Activated CD4-positive, alpha-beta T cell treated with anti-CD3 and anti-CD28 coated beads, Interleukin-2, amount 50 U/mL, for 1 hour (primary cell): ENCODE results near the gene PRR5L.

ENCODE experiments used
- DNase-seq: peaks from one replicate; pipeline ENCODE4 v3.0.0-alpha.2; 2020

PRR5L gene, protein sequence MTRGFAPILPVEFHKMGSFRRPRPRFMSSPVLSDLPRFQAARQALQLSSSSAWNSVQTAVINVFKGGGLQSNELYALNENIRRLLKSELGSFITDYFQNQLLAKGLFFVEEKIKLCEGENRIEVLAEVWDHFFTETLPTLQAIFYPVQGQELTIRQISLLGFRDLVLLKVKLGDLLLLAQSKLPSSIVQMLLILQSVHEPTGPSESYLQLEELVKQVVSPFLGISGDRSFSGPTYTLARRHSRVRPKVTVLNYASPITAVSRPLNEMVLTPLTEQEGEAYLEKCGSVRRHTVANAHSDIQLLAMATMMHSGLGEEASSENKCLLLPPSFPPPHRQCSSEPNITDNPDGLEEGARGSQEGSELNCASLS

DNA sequence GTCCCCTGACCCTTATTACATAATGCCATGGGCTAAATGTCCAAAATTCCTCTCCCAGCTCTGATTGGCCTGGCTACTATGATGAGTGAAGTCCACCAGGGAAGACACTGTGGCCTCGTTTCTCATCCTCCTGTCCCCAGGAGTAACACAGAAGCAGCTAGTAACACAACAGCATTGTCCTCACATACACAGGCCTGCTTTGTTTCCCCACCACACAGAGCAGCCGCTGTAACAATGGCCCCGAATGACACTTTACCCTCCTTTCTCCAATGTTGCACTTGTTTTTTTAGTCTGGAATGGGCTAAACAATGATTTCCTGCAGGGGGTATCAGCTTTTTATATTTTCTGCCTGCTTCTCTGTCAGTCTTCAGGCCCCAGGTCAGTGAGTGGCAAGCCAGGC is at the start of gene PRR5L:
TSS of gene PRR5L (plus strand) at position 363 of the 400 bp plus-strand sequence. CDS start 104,834 bp downstream, outside the sequence.
- DNase-seq, result no peak

DNA sequence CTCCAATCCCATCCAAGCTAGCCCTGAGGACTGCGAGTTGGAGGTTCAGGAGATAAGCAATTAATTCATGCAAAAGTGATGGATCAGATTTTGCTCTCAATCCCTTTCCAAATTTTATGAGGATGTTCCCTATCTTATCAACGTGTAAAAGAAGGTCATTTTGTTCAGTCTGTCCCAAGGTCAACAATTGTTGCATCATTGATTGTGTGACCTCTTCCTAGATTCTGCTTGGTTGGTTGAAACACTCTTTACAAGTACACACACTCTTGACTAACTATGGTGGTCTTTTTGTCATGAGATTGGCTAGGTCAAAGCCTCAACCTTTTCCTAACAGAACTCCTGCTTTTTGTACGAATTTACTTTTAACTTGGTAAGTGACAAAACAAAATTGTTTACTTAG is 48.6 kb upstream of the PRR5L start:
- no peak for DNase-seq

DNA sequence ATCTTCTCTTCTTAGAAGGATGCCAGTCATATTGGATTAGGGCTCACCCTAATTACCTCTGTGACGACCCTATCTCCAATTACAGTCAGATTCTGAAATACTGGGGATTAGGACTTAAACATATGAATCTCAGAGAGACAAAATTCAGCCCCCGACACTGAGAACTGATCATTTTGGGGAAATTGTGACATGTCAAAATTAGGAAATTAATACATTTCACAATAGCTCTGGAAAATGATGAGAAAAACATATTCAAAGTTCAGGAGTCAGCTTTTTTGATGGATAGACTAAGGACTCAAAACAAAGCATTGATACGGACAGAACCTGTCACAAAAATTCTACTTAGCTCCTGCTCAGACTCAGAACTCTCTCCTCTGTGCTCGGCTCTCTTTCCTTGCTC is 47.7 kb upstream of the PRR5L start:
- no peak for DNase-seq

DNA sequence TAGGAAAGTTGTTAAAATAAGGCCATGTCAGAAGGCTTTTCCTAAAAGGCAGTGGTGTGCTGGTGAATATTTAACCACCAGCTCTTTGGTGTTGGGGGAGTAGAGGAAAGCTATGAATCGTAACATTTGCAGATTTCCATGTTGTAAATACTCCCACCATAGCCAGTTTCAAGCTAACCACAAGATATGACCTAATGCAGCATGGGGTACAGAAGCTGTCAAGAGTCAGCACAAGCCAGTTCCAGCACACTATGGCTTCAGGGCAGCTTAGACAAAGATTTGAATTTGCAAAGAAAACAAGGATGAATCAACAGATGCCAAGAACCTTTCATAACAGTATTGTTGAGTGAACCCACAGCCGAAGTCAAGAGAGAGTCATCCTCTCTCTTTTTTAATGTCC is 46.8 kb upstream of the PRR5L start:
- DNase-seq, result no peak

DNA sequence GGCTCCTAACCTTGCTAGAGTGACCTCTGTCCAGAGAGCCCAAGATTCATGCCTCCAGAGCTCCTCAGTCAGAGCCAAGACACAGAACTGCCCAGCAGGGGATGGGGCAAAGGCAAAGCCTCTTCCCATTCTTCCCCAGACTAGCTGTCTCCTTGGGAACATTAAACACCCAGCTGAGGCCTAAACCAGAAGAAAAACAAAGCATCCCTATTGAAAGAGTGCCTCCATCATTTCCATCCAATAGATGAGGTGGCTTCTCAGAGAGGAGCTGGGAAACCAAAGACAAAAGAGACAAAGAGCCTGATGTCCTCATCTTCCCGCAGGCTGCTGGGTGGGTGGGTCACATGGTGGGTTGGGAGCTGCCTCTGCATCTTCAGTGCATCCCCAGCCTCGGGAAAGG is 44.3 kb upstream of the PRR5L start:
- no peak for DNase-seq

DNA sequence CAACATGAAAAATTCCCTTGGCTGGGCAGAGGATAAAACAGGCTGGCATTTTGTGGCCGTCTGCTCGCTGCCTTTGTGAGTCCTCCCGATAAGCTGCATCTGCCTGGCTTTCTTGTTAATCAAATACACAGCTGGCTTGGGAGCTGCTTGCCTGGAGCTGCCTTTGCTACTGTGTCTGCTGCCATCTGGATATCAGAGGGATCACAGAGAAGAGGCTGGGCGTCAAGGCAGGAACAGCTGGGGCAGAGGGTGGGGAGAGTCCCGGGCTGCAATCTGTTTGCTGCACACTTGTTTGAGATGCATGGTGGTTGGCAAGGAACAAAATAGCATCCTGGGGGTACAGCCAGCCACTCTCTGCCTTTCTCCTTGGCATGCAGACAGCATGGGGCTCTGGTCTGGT is 42.9 kb upstream of the PRR5L start:
- DNase-seq, result no peak

DNA sequence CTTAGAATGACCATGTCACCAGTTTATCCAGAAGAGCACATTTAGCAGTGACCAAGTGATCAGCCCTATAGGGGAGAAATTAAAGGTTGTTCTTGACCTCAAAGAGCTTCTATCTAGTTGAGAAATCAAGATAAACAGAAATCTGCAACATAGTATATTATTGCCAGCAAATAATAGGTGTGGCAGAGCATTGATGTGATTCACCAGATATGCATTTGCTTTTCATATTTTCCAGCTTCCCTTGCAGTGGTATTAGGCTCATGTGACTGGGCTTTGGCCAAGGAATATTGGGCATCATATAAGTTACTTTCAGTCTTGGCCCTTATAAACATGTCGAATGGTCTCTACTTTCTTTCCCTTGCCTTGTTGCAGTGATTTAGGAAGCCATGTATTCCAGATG is 41.4 kb upstream of the PRR5L start:
- no peak for DNase-seq

DNA sequence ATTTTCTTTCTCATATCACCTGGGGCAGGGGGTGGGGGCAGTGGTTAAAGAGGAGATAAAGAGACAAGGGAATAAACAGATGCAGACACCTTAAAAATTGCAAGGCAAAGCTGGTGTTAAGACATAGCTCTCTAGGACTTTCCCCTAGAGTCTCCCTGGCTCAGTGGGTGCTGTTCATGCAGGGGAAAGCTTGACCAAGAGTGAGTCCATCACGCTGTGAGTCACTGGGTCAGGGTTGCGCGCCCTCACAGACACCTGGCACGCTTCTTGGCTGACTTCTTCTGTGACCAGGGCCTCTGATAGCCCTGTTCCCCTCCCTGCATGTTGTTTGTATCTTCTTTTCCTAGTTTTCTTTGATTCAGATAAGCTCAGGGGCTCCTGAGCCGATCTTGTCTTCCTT is 38.7 kb upstream of the PRR5L start:
- no peak for DNase-seq

DNA sequence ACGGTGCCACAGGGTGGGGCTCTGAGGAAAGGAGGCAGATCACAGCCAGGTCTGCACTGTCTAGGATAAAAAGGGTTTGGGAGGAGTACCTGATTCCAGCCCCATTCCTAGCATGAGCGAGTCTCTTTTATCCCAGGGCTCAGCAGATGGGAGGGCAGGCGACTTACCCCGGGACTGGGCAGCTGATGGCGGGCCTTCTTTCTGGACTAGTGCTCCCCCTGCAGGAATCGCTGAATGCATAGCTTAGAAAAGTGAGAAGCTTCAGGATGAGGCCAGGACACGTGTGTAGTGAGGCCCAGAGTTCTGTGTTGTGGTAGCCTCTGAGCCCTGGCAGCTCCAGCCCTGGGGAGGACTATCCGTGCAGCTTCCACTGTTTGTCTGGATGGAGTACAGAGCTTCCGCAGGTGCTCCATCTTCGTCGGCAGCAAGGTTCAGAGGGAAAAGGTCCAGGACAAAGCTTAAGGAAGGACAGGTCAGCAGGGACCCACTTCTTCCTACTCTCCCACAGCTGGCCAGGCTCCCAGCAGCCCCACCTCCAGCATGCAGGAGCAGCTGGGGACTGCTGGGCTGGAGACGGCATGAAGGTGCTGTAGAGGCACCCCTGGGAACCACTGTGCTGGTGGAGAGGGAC is 37.2 kb upstream of the PRR5L start:
- DNase-seq, result peak; percentile 2

DNA sequence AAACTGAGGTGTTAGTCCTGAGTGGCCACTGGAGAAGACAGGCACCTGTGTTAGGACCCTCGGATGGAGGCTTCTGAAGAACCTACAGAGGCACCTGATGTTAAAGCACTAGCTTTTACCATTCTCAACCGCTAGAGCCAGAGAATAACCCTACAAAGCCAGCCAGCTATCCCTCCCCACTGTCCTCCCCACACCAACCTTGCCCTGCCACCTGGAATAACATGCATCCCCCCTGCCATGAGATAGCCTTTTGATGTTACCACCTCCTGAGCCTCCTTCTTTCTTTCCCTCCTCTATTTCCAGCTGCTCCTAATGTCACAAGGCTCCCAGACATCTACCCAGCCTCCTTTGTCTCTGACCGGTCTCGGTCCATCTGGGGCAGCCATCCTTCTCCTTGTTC is 35.0 kb upstream of the PRR5L start:
- DNase-seq, result no peak

DNA sequence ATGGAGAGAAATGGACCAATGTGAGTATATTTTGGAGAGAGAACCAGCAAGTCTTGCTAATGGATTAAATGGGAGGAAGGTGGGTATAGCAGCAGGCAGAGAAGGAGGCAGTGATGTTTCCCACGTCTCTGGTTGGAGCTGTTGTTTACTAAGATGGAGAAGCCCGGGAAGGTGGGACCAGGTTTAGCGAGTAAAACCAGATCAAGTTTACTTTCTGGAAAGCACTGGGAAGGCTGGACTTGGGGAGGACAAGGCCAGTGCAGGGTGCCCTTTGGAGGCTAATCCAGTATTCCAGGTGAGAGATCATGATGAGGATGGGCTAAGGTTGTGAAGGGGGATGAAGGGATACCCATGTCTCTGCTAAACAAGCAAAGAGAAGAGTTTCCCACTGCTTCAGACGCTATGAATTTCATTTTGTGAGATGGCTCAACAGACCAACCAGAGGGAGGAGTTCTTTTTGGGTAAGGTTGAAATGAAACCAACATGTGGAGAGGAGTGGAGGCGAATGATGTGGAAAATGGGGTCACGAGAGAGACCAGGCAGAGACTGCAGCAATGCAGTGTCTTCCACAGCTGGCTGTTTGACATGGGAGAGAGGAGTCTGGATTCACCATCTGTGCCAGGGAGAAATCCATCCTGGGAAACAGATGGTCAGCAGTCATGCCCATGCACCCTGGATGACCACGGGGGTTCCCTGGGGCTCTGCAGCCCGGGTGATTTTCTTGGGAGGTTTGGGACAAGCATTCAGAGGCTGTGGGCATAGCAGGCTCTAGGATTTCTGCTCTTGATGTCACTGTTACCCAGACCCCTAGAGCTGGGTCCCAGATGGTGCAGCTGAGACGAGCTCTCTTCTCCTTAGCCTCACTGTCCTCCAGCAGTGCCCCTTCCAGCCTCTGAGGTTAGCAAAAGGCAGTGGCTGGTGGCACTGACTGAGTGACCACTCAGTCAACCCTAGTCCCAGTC is 31.8 kb upstream of the PRR5L start:
- DNase-seq, result no peak

DNA sequence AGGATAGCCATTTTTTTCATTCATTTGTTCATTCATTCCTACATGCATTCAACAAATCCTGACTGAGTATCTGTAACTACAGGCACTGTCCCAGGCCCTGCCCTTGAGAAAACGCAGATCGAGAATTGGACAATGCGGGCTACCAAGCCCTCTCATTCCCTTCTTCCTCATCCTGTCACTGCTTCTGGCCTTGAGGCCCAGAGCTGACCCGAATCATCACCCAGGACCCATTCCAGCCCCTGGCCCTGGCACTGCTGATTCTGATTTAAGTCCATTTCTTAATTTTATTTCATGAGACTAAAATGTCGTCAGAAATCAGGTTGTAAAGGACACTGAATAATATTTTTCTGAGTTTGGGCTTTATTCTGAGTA is 31.1 kb upstream of the PRR5L start:
- DNase-seq, result no peak

DNA sequence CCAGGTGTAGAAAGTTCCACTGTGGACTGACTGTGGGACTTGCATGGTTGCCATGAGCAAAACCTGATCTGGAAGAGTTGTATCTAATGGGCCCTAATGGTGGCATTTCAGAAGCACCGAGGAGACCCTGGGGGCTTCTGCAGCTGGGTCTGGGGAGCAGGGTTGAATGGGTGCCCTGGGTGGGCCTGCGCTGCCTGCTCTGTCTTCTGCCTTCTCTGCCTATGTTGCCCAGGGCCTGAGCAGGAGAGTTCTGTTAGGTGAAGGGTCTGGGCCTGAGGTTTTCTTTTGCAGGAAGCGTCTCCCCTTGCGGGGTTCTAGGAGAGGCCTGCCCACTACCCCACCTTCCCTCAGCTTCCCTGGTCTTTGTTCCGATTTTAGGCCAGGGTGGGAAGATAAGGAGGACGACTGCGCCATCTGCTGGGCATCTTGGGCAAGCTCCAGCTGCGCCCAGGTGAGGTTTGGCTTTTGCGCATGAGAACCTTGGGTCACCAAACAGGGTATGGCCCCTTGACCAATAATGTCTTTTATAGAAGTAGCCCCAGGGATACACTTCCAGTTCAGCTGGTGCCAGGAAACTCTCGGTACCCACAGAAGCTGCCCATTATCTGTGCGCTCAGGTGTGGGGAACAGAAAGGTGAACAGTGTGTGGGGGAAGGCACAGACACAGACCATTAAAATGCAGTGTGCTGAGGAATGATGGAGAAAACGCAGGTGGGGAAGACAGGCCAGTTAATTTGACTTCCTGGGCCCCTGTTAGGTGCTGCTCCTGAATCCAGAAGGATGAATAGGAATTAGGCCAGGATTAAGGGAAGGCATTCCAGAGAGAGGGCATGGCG is 30.1 kb upstream of the PRR5L start:
- DNase-seq, result peak; percentile 54

DNA sequence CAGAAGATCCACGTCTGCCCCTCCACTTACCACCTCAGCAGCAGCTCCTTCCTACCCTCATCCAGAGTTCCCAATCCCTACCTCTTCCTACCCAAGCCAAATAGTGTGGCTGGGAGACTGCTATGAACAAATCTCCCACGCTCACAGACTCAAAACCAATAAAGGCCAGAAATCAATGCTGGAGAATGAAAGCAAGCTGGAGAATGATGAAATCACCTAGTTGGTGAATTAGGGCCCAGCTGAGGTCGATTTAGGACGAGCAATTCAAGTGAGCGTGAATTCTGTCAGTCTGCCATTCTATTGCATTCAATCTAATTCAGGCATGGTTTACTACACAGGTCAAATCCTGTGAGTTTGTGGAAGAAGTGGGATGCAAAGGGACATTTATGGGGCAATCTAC is 29.3 kb upstream of the PRR5L start:
- DNase-seq, result no peak

DNA sequence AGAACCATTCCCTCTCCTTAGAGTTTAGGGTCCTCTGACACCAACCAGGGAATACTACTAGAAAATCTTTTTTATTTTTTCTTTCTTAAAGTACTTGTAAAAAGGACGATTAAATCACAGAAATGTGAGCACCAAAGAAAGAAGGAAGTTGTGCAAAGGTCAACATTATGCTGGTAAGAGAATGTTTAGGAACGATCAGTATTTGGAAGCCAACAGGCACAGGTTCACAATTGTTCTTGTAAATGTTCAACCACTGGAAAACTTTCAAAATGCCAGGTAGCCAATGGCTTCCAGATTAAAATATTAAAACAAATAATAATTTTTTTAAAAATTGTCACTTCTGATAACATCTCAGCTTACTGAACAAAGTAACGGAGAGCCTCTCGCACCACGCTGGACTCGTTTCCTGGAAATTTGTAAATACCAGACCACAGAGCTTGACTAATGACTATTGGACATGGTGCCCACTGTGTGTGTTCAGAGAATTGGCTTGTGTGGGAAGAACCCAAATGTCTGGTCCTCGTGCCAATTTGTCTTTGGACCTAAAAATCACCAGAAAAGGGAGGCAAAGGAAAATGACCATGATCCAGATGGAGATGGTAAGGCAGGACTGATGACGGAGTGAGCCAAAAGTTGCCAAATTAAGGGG is 27.6 kb upstream of the PRR5L start:
- DNase-seq, result no peak

DNA sequence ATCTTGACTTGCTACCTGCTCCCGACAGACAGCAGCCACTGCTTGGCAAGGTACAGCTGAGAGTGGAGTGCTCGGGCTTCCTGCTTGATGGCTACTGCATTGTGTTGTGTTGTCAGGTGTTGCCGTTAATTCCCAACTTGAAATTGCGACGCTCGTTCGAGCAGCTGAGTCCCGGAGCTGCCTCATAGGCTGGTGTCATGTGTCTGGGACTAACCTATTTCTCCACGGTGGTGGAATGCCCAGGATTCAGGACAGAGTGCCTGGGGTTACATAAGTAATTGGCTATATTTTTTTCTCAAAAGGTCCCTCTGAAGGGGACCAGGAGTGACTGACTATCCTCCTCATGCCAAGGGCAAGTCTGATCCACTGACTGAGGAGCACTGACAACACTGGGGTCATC is 25.4 kb upstream of the PRR5L start:
- no peak for DNase-seq

DNA sequence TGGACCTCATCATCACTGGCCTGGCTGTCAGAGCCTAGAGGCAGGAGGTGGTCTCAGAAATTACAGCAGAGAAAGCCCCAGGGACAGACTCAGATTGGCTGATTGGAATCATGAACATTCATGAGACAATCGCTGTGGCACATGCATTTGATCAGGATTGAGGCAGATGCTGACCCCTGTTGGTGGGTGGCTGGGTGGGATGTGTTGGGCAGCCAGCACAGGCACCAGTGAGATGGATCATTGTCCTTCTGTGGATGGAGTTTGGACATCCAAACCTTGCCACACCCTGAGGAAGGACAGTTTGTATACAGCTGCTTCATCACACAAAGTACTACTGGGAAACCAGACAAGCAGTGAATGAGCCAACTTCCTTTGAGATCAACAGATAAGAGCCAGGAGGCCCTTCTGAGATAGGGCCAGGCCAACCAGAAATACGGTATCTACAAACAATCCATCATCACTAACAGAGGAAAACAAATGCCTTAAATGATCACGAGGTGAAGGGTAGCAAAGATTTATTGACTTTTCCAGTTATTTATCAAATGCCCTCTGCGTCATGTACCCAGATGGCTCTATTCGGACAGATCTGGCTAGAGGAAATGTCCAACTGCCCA is 24.2 kb upstream of the PRR5L start:
- no peak for DNase-seq

DNA sequence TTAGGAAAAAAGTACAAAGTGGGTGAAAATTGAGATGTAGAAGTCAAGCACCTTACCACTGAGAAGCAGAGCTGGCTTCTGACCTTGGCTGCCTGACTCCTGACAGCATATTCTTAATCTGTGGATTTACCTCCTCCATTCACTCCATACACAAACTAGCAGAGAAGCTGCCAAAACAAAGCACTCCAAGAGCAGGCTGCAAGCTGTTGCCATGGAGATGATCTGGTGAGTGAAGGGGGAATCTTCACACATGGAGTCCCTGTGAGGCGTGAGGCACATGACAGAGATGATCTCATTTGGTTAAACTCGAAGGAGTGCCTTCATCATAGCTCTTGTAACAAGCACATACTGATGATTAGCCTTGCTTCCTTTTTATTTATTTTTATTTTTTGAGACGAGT is 23.0 kb upstream of the PRR5L start:
- DNase-seq, result no peak

DNA sequence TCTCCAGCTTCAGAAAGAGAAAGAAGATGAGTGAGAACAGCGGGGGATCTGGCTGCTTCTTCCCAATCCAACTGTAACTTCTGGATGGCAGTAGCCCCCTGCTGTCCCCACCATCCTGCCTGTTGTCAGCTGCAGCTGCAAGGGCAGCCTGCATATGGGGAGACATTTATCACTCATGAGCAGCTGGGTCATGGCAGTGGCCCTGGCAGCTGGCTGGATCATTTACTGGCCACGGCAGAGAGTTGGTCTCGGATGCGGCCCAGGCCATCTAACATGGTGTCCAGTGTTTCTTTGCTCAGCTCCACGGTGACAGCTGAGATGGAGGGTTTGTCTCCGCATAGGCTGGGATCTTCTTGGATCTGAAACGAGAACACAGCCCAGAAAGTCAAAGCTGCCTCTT is 21.7 kb upstream of the PRR5L start:
- no peak for DNase-seq

DNA sequence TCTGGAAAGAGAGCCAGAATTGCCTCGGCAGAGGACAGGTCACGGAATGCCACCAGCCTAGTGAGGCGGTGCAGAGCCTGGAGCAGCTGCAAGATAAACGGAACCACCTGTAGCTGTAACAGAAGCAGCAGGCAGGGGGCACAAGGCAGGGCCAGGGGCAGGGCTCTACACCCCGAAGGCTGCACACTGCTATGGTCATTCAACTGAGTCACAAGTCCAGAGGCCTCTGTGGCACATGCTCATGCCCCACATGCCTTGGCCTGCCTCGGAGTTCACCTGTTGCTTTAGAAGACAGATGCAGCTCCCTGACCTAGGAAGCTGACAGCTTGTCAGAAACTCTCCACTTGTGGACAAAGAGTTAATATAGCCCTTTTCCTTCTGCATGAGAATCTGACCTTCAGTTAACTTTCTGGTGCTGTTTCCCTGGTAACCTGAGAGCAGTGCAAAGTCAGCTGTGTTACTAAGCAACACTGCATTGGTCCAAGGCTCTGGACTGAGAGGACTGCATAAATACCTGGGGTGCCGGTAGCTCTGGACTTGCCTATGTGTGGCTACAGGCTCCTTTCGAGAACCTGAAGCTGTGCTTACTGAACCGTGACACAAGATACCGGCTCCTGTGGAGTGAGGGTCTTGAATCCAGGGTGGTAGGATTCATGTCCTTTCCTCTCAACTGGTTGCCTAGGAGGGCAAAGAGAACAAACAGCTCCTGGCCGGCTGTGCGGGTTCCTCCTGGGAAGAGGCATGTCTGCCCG is 17.4 kb upstream of the PRR5L start:
- no peak for DNase-seq

DNA sequence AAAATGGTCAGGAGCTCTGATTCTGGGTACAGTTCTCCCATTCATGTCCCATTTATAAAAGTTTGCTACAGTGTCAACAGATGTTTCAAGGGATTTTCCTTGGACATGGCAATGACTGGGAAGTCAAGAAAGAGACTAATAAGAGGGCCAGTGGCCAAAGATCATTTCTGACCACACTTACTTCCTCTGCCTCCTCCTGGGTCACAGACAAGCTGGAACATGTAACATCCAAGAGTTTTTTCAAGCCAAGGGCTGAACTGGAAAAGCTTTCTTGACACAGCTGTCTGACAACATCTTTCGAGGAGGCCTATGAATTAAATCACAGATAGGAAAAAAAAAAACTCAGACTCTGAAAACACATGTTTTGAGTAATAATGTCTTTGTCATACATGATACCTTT is 15.6 kb upstream of the PRR5L start:
- no peak for DNase-seq
